IPS DF 4.7 (cell line): Measurements from ENCODE around the gene ARID1B.

Experiments used
- DNase-seq: peaks from one replicate; pipeline ENCODE4 v3.0.0-alpha.2; 2013; ENCODE audit warnings: low spot score; ENCODE audit errors: extremely low read depth

ARID1B gene

DNA sequence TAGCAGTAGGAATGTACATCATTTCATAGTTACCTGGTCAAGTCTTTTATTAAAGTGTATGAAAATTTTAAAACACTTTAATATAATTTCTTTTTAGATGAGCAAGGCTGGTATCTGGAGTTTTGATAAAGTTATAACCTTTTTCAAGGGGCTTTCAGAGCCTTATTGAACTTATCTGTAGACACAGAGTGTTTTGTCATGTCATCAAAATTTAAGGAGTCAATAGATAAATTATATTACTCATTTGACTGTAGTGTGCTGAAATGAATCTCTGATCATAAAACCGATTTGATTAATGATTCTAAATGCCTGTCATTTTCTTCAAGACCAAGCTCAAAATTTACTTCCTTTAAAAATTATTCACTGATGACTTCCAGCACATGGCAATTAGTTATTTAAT, 125.6 kb downstream of the ARID1B start:
- DNase-seq = no peak

DNA sequence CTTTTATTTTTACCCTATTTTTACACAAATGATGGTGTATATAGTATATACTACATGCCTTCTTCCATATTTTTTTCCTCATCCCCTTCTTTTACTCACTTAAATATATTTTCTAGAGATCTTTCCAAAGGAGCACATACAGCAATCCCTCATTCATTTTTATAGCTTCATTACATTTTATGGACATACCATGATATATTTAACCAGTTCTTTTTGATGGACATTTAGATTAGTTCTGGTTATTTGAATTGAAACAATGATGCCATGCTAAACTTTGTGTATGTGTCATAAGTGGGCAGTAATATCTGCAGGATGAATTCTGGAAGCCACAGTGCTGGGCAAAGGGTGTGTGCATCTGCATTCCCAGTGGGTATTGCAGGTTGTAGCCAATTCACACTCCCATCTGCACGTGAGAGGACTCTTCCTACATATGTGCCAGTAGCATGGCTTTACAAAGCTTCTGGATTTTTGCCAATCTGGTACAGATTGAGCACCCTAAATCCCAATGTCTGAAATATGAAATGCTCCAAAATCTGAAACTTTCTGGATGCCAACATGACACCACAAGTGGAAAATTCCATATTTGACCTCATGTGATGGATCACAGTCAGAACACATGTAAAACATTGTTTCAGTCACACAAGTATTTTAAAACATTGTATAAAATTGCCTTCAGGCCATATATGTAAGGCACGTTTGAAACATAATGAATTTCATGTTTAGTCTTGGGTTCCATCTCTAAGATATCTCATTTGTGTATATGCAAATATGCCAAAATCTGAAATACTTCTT, 127.2 kb downstream of the ARID1B start:
- no peak for DNase-seq

- DNase-seq = no peak
Measured at GRCh38 chr6:156905801-156906200, 128.6 kb downstream of the ARID1B start.

- no peak for DNase-seq
Measured at GRCh38 chr6:156906451-156906850, 129.3 kb downstream of the ARID1B start.

DNA sequence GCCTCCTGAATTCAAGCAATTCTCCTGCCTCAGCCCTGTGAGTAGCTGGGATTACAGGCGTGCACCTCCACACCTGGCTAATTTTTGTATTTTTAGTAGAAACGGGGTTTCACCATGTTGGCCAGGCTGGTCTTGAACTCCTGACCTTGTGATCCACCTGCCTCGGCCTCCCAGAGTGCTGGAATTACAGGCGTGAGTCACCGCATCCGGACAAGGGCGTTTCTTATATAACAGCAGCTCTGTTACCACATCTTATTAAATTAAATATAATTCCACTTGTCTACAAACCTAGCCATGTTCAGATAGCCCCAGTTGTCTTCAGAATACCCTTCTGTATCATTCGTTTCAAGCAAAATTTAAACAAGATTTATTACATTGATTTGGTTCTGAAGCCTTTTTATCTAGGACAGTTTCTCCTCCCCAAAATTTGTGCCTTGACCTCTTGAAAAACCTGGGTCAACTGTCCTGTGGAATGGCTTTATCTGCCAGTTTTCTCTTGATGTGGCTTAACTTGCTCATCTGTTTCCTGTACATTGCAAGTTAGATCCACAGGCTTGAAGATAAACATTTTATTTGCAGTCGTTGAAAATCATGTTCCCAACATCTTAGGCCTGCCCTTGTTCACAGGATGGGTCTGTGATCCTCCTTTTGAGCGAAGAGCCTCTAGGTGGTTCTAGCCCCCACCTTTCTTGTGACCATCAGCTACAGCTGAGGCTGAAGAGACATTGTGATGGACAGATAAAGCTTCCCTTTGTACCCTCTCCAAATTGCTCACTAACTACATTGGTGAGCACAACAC, 132.2 kb downstream of the ARID1B start:
- DNase-seq = no peak

GRCh38 chr6:156910011-156910334, 132.8 kb downstream of the ARID1B start:
- DNase-seq = no peak

DNA sequence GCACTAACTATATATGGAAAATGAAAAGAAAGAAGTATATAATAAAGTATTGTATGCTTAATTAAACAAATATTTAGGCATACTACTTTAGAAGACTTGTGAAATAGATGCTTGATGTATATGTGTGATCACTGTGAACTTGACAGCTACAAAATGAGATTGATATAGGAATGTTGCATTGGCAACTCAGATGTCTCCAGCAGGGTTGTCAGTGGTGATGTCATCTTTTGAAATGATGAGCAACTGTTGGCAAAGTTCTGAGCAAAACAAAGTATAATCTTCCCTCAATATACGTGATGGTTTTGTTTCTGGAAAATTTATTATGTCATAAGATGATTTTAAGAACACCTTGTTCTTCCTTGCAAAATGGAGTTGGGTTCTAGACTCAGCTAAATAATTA, 133.8 kb downstream of the ARID1B start:
- DNase-seq = no peak

- DNase-seq = no peak
Measured at GRCh38 chr6:156911581-156911980, 134.4 kb downstream of the ARID1B start.

DNA sequence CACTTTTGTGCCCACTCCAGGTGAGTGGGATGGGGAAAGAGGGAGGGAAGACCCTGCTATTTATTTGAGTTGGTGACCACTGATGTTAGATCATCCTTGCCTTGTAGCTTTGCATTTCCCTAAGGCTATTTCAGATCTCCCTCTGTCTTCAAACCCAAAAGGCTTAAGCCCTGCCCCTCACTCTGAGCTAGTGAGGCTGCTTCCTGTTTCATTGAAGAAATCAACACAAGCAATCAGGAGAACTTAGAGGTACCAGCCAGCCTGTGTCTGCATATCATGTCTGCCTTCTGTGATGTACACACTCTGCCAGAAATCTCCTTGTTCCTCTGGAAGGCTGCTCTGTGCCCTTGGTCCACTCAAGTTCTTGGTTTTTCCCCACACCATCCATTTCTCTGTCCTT, 135.3 kb downstream of the ARID1B start:
- no peak for DNase-seq

- no peak for DNase-seq
Measured at GRCh38 chr6:156914181-156914580, 137.0 kb downstream of the ARID1B start.

DNA sequence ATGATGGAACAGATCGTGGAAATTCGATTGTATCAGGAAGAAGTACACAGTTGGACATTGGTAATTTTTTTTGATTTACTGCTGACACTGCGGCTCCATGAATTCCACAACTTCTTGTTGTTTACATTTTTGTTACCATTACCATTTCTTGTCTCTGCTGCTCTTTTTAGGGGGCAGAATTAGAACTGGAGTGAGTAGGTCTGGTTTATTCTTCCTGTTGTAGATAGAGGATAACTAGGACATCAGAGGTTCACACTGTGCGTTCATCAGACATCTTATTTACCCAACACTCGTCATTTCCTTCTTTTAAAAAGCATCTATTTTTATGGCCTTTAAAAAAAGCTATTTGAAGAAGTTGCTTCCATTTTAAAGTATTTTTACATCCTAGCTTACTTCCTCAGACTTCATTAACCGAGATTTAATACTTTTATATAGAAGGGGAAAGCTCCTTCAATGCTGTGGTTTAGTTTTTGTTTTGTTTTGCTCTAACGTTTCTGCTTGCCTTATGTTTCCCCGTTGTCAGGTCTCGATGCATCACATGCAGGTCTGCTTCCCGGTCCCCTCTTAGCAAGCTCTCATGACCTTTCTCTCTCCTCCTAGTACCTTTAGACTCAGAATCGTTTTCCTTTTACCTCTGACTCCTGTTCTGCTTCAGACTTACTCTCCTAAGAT, 139.1 kb downstream of the ARID1B start:
- no peak for DNase-seq

GRCh38 chr6:156917213-156917612, 140.0 kb downstream of the ARID1B start:
- DNase-seq = no peak

- DNase-seq = no peak
Measured at GRCh38 chr6:156918647-156919046, 141.5 kb downstream of the ARID1B start.

- DNase-seq = no peak
Measured at GRCh38 chr6:156919370-156919769, 142.2 kb downstream of the ARID1B start.

GRCh38 chr6:156919814-156920369, 142.7 kb downstream of the ARID1B start:
- DNase-seq = no peak

DNA sequence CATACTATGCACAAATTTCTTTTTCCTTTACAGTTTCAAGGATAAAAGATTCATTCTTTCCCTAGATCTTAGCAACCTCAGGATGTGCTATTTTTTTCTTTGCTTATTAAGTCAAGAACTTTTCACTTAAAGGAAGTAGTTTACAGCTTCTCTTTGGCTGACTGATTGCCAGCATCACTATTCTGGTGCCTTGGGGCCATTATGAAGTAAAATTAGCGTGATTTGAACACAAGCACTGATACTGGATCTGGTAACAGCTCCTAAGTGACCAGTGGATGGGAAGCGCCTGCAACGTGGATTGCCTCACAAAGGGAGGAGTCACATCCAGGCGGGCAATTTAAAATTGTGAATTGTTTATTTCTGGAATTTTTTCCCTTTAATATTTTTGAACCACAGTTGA, 147.1 kb downstream of the ARID1B start:
- no peak for DNase-seq

- DNase-seq = no peak
Measured at GRCh38 chr6:156925026-156925425, 147.8 kb downstream of the ARID1B start.

DNA sequence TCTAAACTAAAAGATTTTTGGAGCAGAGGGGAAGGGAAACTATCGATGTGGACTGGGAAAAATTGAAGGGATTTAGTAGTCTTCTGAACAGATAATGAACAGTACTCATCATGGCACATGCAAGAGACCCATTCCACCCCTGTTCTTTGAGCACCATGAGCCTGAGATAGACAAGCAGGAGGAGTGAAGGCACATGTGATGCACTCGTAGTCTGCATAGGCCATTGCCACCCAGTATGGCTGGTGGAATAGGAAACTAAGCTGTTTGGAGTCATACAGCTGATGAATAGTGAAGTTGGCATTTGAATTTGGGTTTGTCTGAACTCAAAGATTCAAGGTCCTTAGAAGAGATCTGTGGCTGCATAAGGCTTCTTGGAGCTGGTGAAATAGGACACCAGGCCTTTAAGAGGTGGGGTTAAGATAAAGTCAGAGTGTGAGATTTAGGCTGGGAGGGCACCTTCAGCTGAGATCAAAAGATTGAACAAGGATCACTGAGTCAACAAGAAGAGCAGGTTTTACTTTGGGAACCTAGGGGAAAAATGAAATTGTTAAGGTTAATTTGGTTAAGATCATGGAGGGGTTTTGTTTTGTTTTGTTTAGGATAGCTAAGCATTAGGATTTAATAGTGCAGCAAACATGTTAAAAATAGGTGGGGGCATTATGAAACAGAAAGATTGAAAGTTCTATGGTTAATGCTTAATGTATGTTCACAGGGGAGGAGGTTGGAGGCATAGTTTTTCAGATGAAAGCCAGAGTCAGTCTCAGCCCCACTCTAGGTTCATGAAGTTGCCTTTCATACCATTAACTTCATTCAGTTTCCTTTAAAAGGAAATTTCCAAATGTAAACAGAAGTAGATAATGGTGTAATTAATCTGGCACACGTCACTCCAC, 148.8 kb downstream of the ARID1B start:
- DNase-seq = no peak

GRCh38 chr6:156928126-156928525, 150.9 kb downstream of the ARID1B start:
- no peak for DNase-seq

DNA sequence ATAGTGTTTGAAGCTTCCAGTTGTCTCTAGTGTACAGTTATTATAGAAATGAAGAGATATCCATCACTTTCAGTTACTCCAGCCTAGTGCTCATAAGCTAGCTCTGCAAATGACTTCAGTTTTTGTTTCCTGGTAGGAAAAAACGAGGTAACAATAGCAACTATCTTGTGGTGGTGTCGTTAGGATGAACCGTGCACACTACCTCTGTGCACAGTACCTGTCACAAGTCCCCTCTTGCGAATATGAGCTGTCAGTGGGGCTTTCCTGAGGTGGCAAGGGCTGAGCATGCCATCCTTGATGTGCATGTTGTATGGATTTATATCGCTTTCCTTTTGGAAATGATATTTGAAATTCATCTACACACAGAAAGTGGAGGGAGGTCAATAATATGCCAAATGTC, 151.8 kb downstream of the ARID1B start:
- DNase-seq = no peak

GRCh38 chr6:156931283-156931682, 154.1 kb downstream of the ARID1B start:
- no peak for DNase-seq
